Measurements from ENCODE around the gene C1orf141. TPM values are rescaled to one million over a fixed set of nuclear protein-coding genes. Genes with fewer than 3 reads are reported as not detected.
"Not testable (repeated sequence)": the region's sequence is repeated elsewhere in the genome, so short reads cannot be mapped to it uniquely, and the experiment has no call there.

Gene C1orf141
- polyA plus RNA-seq, 1 donor from 2014 or later, result not detected

DNA sequence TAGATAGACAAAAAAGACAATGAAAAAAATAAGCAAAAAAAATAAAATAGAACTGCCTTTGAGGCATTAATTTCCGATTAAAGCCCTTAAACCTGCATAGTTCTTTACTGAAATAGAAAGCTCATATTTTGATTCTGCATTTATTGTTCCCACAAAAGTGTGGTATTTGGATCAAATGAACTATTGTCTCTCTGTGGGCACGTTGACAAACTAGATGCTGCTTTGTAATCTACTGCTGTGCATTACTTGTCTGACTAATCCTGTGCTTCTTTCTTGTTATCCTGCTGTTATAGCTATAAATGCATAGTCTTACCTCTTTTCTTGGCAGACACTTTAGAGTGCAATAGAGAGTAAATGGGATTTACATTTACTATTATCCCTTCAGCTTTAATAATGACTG is 49.4 kb downstream of the C1orf141 start:
- Mint-ChIP-seq H3K9me3 (no peaks in the 10 kb centered on the region), H3K4me3 (no peak overlapping the region), H3K27ac (no peak overlapping the region), H3K27me3 (peaks cover 1% of the 10 kb centered on the region), H3K36me3 (no peaks in the 10 kb centered on the region), H3K4me1 (no peaks in the 10 kb centered on the region)

DNA sequence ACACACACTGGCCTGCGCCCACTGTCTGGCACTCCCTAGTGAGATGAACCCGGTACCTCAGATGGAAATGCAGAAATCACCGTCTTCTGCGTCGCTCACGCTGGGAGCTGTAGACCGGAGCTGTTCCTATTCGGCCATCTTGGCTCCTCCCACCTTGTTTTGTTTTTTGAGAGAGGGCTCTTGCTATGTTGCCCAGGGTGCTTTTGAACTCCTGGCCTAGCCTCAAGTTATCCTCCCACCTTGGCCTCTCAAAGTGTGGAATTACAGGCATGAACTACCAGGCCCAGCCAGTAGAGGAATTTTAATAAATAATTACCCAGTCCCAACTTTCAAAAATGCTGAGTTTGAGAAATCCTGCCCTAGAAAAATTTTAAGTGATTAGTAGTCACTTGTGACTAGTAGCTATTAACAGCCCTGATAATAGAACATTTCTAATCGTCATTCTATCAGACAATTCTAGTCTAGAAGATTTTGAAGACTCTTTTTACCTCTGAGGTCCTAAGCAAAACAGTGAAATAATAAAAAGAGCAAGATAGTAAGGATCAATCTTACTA is 49.9 kb downstream of the C1orf141 start:
- no peaks in the 10 kb centered on the region for H3K9me3 Mint-ChIP-seq
- H3K27ac Mint-ChIP-seq, result no peak overlapping the region
- no peak overlapping the region for H3K4me3 Mint-ChIP-seq
- no peaks in the 10 kb centered on the region for H3K4me1 Mint-ChIP-seq
- peaks cover 1% of the 10 kb centered on the region for H3K27me3 Mint-ChIP-seq
- H3K36me3 Mint-ChIP-seq, result no peaks in the 10 kb centered on the region

DNA sequence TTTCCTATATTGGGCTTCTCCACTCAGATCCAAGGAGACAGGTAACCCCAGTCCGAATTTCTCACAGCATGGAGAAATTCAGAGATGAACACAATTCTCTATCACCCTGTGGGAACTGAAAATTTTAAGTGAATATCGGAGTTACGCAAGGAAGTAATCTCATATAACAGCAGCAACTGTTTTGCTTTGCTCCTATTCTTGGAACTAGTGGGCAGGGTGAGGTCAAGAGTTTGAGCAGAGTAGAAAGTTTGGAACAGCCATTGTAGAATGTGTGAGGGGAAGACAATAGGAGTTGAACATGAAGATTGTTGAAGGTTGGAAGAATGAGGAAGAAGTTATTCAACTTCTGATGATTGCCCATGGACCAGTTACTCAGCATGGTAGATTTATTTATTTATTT is 56.5 kb downstream of the C1orf141 start:
- Mint-ChIP-seq H3K4me1 (peaks cover 0 to 4% (median 2%) of the 10 kb centered on the region in 3 donors), H3K36me3 (no peaks in the 10 kb centered on the region), H3K27ac (no peak overlapping the region), H3K27me3 (no peaks in the 10 kb centered on the region), H3K4me3 (no peak overlapping the region), H3K9me3 (peaks cover 0 to 2% (median 2%) of the 10 kb centered on the region in 3 donors)

DNA sequence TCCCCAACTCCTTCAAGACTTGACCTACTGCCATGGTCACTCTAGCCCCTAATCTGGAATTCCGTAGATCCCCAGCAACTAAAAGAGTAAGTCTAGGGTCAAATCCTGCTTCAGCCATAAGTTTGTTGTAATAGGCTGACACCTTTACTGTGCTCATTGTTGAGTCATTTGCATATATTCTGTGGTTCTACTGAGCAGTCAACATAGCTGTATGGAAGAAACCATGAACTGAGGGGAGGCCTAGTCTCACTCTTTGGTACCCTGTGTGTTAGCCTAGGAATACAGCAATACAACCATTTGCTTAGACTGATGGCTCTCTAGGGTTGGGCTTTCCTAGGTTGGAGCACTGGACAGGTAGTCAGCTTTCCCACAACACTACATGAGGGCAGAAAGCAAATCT is 57.2 kb downstream of the C1orf141 start:
- no peak overlapping the region for H3K27ac Mint-ChIP-seq
- peaks cover 4 to 9% (median 6%) of the 10 kb centered on the region in 3 donors for H3K9me3 Mint-ChIP-seq
- H3K36me3 Mint-ChIP-seq, result peaks cover 1% of the 10 kb centered on the region

DNA sequence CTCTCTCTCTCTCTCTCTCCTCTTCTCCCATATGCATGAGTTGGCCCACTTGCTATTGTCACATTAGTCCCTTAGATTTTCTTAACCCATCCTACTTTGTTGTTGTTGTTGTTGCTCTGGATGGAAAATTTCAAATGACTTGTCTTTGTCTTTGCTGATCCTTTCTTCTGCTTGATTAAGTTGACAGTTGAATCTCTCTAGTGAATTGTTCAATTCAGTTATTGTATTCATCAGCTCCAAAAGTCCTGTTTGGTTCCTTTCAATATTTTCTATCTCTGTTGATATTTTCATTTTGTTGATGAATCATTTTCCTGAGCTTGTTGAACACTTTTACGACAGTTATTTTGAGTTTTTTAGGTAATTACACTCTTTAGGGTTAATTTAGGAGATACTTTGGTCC is 62.0 kb downstream of the C1orf141 start:
- Mint-ChIP-seq H3K9me3 (peaks cover 10 to 28% (median 20%) of the 10 kb centered on the region in 3 donors), H3K36me3 (peaks cover 6% of the 10 kb centered on the region), H3K27me3 (peaks cover 2% of the 10 kb centered on the region), H3K4me3 (peak overlapping the region in 1 of 4 donors; percentile 65), H3K27ac (peak overlapping the region in 1 of 3 donors; percentile 1), H3K4me1 (peaks cover 0 to 4% (median 2%) of the 10 kb centered on the region in 3 donors)

More for the DNA sequence above, 57.2 kb downstream of the C1orf141 start:
- Mint-ChIP-seq H3K27me3 (peaks cover 1% of the 10 kb centered on the region), H3K4me3 (no peak overlapping the region), H3K4me1 (peaks cover 0 to 4% (median 2%) of the 10 kb centered on the region in 3 donors)

DNA sequence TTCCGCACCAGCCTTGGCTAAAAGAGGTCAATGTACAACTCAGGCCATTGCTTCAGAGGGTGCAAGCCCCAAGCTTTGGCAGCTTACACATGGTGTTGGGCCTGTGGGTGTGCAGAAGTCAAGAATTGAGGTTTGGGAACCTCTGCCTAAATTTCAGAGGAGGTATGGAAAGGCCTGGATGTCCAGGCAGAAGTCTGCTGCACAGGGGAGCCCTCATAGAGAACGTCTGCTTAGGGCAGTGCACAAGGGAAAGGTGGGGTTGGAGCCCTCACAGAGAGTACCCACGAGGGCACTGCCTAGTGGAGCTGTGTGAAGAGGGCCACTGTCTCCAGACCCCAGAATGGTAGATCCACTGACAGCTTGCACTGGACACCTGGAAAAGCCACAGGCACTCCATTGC is 67.1 kb downstream of the C1orf141 start:
- H3K9me3 Mint-ChIP-seq, result peaks cover 9 to 32% (median 25%) of the 10 kb centered on the region in 3 donors
- H3K27ac Mint-ChIP-seq, H3K4me1 Mint-ChIP-seq, H3K4me3 Mint-ChIP-seq, H3K27me3 Mint-ChIP-seq, H3K36me3 Mint-ChIP-seq: not testable (repeated sequence)

DNA sequence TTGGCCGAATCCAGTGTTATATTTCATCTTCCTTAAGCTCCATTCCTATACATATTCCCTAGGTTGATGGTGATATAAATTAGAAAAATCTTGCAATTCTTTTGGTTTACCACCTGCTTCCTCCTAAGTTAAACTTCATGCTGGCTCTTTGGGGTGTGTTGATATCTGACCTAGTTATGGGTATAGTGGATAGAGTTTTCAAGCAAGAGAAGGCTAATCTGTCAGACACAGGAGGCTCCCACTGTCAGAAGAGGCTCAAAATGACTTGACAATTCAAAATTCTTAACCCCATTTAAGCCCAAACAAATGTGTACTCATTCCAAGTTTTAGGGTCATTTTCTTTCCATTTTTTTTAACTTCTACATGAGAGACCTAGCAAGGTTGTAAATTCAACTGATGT is 72.4 kb downstream of the C1orf141 start:
- Mint-ChIP-seq H3K9me3 (peaks cover 2 to 8% (median 6%) of the 10 kb centered on the region in 3 donors), H3K4me3 (no peak overlapping the region), H3K27me3 (no peaks in the 10 kb centered on the region), H3K36me3 (peaks cover 5% of the 10 kb centered on the region), H3K27ac (no peak overlapping the region), H3K4me1 (no peaks in the 10 kb centered on the region)

DNA sequence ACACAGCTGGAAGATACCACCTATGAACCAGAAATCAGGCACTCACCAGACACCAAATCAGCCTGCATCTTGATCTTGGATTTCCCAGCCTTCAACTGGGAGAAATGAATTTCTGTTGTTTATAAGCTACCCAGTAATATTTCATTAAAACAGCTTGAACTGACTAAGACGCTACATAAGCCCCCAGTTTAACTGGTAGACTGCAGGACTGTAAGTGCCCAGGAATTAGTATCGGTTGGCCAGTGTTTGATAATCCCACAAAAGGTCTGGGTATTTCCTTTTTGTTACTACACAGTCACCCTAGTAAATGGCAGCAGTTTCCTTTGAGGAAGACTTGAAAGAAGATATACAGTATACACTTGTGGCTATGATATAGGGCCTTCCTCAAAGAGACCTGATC is 73.5 kb downstream of the C1orf141 start:
- H3K4me3 Mint-ChIP-seq, result no peak overlapping the region
- no peaks in the 10 kb centered on the region for H3K4me1 Mint-ChIP-seq
- H3K27me3 Mint-ChIP-seq, result no peaks in the 10 kb centered on the region
- H3K36me3 Mint-ChIP-seq, result peaks cover 4% of the 10 kb centered on the region
- no peaks in the 10 kb centered on the region for H3K9me3 Mint-ChIP-seq
- H3K27ac Mint-ChIP-seq, result no peak overlapping the region

DNA sequence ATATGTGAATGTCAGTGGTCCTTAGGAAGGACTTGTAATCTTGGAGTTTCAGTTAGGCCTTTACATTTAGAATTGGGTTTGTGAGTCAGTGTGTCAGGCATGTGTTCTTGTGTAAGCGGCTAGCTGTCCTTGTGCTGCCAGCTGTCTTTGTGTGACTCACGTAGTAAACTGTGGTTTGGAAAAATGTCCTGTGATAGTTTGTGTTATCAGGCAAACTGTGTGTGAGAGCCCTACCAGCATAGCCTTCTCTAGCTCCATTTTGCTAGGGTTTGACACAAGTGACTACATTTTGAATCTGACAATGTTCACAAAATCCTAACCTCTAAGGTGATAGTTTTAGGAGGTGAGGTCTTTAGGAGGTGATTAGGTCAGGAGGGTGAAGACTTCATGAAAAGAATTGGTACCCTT is 74.0 kb downstream of the C1orf141 start:
- Mint-ChIP-seq H3K27ac (no peak overlapping the region), H3K9me3 (no peaks in the 10 kb centered on the region), H3K4me3 (no peak overlapping the region), H3K27me3 (no peaks in the 10 kb centered on the region), H3K36me3 (peaks cover 4% of the 10 kb centered on the region), H3K4me1 (peaks cover 0 to 2% (median 0%) of the 10 kb centered on the region in 3 donors)

DNA sequence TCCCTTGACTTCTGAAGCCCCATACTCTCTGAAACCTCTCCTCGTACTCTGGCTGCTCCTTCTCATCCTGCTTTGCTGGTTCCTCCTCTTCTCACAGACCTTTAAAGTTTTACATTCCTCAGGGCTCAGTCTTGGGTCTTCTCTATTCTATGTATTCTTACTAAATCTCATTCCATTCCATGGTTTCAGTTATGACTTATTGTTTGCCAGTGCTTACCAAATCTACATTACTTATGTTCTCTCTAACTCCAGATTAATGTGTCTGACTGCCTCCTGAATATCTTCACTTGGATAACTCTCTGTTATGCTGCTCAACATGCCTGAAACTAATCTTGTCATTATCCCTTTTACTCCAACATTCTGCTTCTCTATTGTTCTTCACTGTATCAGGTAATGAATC is 75.4 kb downstream of the C1orf141 start:
- Mint-ChIP-seq H3K36me3 (peaks cover 4% of the 10 kb centered on the region), H3K4me1 (peaks cover 0 to 8% (median 3%) of the 10 kb centered on the region in 3 donors), H3K9me3 (no peaks in the 10 kb centered on the region), H3K27me3 (no peaks in the 10 kb centered on the region), H3K4me3 (peak overlapping the region in 1 of 4 donors; percentile 0), H3K27ac (peak overlapping the region in 1 of 3 donors; percentile 33)

DNA sequence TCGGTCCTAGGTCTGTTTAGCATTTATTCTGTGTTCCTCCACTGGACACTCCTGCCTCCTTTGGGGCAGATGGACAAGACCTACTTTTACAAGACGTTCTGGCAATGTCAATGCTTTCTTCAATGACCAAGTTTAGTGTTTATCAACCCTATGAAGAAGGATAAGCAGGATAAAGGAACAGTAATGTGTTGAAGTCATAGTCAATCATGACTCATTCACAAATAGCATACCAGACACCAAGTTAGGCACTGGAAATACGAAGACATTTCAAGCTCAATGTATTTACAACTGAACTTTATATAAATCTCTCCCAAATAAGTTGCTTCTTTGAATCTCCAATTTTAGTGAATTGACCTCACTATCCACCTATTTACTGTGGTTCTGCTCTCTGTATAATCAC is 76.0 kb downstream of the C1orf141 start:
- H3K27me3 Mint-ChIP-seq, result no peaks in the 10 kb centered on the region
- H3K4me1 Mint-ChIP-seq, result peaks cover 0 to 8% (median 5%) of the 10 kb centered on the region in 3 donors
- no peak overlapping the region for H3K4me3 Mint-ChIP-seq
- peaks cover 4% of the 10 kb centered on the region for H3K36me3 Mint-ChIP-seq
- no peaks in the 10 kb centered on the region for H3K9me3 Mint-ChIP-seq
- H3K27ac Mint-ChIP-seq, result peak overlapping the region in 1 of 3 donors; percentile 33

DNA sequence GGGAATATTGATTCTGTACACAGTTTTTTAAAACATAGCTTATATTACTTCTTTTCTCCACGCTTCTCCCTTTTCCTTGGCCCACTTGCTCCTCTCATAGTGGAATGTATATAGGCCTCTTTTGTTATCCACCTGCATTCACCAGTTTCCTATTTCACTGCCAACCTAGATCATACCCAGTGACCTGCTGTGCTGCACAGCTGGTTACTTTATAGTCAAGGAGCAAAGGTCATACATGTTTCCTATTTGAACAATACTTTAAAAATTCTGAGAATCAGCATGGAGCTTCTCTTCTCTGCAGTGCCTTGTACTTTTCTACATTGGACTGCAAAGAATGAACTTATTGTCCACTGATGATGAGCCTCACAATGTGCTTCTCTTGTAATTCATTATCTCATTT is 76.5 kb downstream of the C1orf141 start:
- Mint-ChIP-seq H3K27me3 (no peaks in the 10 kb centered on the region), H3K4me3 (no peak overlapping the region), H3K9me3 (no peaks in the 10 kb centered on the region), H3K4me1 (peaks cover 0 to 8% (median 5%) of the 10 kb centered on the region in 3 donors), H3K27ac (no peak overlapping the region), H3K36me3 (peaks cover 4% of the 10 kb centered on the region)

DNA sequence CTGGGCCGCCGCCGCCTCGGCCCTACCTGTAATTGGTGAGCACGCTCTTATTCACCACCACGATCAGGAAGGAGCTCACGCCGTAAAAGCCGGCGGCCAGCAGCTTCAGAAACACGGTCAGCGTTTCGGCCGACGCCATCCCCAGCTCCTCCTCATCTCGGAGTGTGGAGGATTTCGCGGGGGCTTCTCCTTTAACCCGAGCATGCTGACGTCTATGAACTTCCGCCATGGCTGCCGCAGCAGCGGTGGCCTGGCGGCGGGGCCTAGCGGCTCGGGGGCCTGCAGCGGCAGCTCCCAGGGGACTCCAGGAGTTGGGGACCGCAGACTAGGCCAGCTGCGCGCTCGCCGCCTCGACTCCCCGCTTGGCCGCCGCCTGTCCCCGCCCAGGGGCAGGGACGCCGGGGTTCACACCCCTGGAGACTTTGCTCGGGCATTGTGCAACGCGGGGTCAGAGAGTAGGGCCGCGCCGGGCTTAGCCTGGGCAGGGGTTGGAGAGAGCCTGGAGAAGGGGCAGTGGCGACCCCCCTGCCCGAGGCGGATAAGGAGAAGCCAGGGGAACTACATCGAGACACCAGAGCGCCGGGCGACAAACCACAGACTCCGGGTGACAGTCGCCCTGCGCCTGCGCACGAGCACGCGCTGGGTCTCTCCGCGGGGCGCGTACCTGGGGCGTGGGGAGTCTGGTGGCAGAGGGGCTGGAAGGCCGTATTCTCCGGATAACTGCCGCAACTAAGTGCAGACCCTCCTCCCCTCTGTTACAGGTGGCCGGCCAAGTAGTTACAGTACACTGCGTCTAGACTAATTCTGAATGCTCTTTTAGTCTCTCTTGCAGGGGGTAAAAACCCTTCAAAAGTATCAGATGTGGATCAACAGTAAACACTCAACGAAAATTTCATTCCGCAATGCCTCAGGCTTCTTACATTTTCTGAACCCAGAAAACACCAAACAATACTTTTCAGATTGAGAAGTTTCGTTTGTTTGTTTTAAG is 80.7 kb downstream of the C1orf141 start, which contains the start of gene SLC35D1:
SLC35D1 (minus strand) TSS at position 364 of the 988 bp plus-strand sequence; CDS start at position 229, 135 bp downstream.
- Mint-ChIP-seq H3K4me1 (peaks cover 14 to 27% (median 17%) of the 10 kb centered on the region in 3 donors), H3K27ac (peak within 1 kb of the TSS; percentile 95 to 96 (median 95)), H3K36me3 (peaks cover 2% of the 10 kb centered on the region), H3K4me3 (peak within 1 kb of the TSS; percentile 78 to 98 (median 94)), H3K27me3 (no peaks in the 10 kb centered on the region), H3K9me3 (no peaks in the 10 kb centered on the region)

DNA sequence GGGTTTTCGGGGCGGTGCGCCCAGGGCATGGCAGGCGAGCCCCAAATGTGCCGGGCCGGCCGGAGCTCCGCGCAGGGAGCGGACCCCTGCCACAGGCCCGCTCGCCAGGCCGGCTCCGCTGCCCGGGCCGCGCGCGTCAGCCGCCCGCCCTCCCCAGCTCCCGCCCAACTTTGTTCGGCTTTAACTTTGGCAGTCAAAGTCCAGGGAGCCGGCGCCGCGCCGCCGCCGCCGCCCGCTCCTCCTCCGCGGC is 81.3 kb downstream of the C1orf141 start:
- Mint-ChIP-seq H3K4me1 (peaks cover 14 to 27% (median 17%) of the 10 kb centered on the region in 3 donors), H3K27me3 (no peaks in the 10 kb centered on the region), H3K4me3 (peak overlapping the region; percentile 78 to 98 (median 94)), H3K27ac (peak overlapping the region; percentile 87 to 96 (median 95)), H3K9me3 (no peaks in the 10 kb centered on the region), H3K36me3 (peaks cover 2% of the 10 kb centered on the region)

DNA sequence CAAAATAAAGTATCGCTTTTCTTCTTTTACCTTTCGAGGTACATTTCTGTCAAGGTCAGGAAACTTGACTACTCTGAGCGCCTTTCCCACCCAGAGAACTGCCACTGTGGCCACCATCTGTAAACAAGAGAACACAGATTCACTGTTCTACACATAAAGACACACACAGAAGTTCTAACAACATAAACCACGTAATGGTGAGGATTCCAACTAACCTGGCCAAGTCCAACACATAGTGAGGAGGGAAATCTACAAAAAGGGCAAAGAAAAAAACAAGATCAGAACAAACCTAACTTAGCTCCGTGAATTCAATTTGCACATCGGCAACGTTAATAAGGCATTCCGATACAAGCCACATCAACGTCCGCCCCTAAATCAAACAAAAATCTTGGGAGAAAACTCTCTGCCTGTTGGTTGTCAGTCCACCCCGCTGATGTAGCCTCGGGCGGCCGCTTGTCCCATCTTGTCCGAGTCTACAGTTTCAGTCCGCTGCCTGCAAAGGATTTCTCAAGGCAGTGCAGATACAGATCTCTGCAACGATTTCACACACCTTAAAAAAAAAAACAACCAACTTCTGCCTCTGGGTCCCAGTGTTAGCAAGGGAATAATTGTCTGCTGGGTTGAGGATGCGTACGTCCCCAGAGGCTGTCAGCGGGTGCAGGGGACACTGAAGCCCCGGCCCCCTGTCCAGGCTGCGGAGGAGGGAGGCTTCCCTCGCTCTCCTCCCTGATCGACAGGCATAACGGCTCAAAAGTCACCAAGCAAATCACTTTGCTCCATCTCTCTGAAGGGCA is 81.8 kb downstream of the C1orf141 start:
- Mint-ChIP-seq H3K27me3 (no peaks in the 10 kb centered on the region), H3K4me3 (peak overlapping the region; percentile 78 to 95 (median 87)), H3K9me3 (no peaks in the 10 kb centered on the region), H3K36me3 (peaks cover 2% of the 10 kb centered on the region), H3K27ac (peak overlapping the region; percentile 2 to 95 (median 87)), H3K4me1 (peaks cover 14 to 27% (median 17%) of the 10 kb centered on the region in 3 donors)

Data from IgD-negative memory B cell (primary cell).